Type B pancreatic cell (in vitro differentiated cells): ENCODE results near the gene TTLL10. TPM values are rescaled to one million over a fixed set of nuclear protein-coding genes. Genes with fewer than 3 reads are reported as not detected.

Experiments used
- DNase-seq: peaks from one replicate; pipeline ENCODE4 v3.0.0; 2021; ENCODE audit warnings: mixed read lengths; ENCODE audit not compliant: unreplicated experiment; ENCODE audit errors: extremely low spot score
- H3K27ac Mint-ChIP-seq: 2 replicates; pipeline ENCODE4 v1.8.0; 2021; ENCODE audit warnings: mild to moderate bottlenecking, mixed read lengths
- H3K27me3 Mint-ChIP-seq: 2 replicates; pipeline ENCODE4 v1.8.0; 2021; ENCODE audit warnings: mixed read lengths
- H3K36me3 Mint-ChIP-seq: 2 replicates; pipeline ENCODE4 v1.8.0; 2021; ENCODE audit warnings: mixed read lengths
- H3K4me1 Mint-ChIP-seq: one replicate; pipeline ENCODE4 v1.8.0; 2021; ENCODE audit warnings: mixed read lengths; ENCODE audit not compliant: unreplicated experiment
- H3K4me3 Mint-ChIP-seq: 2 replicates; pipeline ENCODE4 v1.8.0; 2021; ENCODE audit warnings: mild to moderate bottlenecking, mixed read lengths
- H3K9me3 Mint-ChIP-seq: 2 replicates; pipeline ENCODE4 v1.8.0; 2021; ENCODE audit warnings: mixed read lengths
- CTCF ChIP-seq: fragments of 200-600 bp; sonication (generic); conservative IDR thresholded peaks from 2 replicates; pipeline ENCODE4 v1.5.0; 2021; ENCODE audit warnings: antibody characterized with exemption, mild to moderate bottlenecking
- total RNA-seq: library from RNA; stranded (reverse); gene quantifications from 2 replicates; pipeline ENCODE4 v1.2.1, GENCODE V29; 2021; ENCODE audit warnings: low replicate concordance

The TTLL10 gene
- total RNA-seq, 1 donor from 2014 or later: 1.4 TPM

GRCh38 chr1:1200876-1201810 is 27.5 kb downstream of the TTLL10 start:
- no peak overlapping the region for H3K27ac Mint-ChIP-seq
- peak overlapping the region; percentile 63 for H3K4me3 Mint-ChIP-seq
- H3K36me3 Mint-ChIP-seq: no peaks in the 10 kb centered on the region
- H3K9me3 Mint-ChIP-seq: no peaks in the 10 kb centered on the region
- no peaks in the 10 kb centered on the region for H3K27me3 Mint-ChIP-seq
- DNase-seq: no peak
- TF ChIP-seq CTCF: no peak
- no peaks in the 10 kb centered on the region for H3K4me1 Mint-ChIP-seq

- Mint-ChIP-seq H3K27ac (no peak overlapping the region), H3K4me1 (no peaks in the 10 kb centered on the region), H3K4me3 (no peak overlapping the region), H3K36me3 (no peaks in the 10 kb centered on the region), H3K9me3 (no peaks in the 10 kb centered on the region), H3K27me3 (peaks cover 5% of the 10 kb centered on the region)
- no peak for TF ChIP-seq CTCF
- no peak for DNase-seq
Observed at GRCh38 chr1:1202831-1203560, 29.3 kb downstream of the TTLL10 start.

GRCh38 chr1:1203561-1204424 is 30.1 kb downstream of the TTLL10 start:
- no peak for TF ChIP-seq CTCF
- Mint-ChIP-seq H3K27ac (no peak overlapping the region), H3K9me3 (no peaks in the 10 kb centered on the region), H3K36me3 (no peaks in the 10 kb centered on the region), H3K4me1 (no peaks in the 10 kb centered on the region), H3K4me3 (no peak overlapping the region), H3K27me3 (peaks cover 5% of the 10 kb centered on the region)
- DNase-seq: no peak

DNA sequence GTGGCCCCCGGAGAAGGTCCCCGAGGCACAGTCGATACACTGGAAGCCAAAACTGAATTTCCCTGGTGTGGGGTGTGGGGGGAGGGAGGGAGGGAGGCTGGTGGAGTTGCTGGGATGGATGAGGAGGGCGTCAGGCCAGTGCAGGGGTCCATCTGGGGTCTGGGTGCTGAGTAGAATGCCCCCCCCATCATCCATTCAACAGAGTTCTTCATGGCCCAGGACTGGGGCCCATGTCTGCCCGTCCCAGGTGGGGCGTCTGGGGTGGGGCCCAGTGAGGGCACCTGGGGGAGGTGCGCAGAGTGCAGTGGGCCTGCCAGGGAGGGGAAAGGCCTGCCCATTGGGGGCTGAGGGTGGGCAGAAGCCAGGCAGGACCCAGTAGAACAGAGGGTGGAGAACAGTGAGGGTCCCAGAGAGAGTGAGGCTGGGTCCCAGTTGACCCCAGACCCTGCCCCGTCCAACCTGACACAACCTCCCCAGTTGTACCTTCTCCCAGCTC is 30.8 kb downstream of the TTLL10 start:
- Mint-ChIP-seq H3K36me3 (no peaks in the 10 kb centered on the region), H3K4me3 (no peak overlapping the region), H3K4me1 (no peaks in the 10 kb centered on the region), H3K27ac (no peak overlapping the region), H3K9me3 (no peaks in the 10 kb centered on the region), H3K27me3 (peaks cover 5% of the 10 kb centered on the region)
- TF ChIP-seq CTCF: no peak
- DNase-seq: no peak

DNA sequence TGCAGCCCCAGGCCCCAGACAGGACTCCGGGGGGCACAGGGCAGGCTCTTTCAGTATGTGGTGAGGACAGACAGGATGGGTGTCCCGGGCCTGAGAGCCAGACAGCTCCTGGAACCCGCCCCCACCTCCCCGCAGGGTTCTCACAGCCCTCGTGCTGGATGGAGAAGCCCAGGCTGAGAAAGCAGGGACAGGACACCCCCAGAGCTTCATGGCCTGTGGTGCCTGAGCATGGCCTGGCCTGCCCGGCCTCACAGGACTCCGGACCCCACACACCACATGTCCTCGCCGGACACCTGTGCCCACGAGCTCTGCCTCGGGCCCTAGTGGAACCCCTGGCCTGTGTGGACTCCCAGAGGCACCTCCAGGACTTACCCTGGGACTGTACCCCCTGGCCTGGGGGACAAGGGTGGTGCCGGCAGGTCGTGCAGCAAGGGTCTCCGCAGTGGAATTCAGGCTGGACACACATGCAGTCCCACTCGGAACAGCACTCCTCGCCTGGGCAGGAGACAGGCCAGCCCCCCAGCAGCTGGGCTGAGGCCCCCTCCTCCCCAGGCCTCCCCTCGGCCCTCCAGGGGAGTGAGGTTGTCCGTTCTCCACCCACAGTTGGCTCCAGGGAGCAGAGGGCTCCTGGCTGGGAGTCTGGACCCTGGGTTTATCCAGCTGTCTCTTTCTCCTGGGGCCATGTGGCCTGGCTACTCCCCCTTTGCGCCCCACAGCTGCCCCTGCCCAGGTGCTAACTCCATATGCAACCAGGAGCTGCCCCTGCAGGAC is 31.5 kb downstream of the TTLL10 start:
- H3K4me3 Mint-ChIP-seq: no peak overlapping the region
- no peaks in the 10 kb centered on the region for H3K9me3 Mint-ChIP-seq
- no peak for TF ChIP-seq CTCF
- no peaks in the 10 kb centered on the region for H3K36me3 Mint-ChIP-seq
- H3K27me3 Mint-ChIP-seq: peaks cover 5% of the 10 kb centered on the region
- DNase-seq: no peak
- H3K27ac Mint-ChIP-seq: no peak overlapping the region
- H3K4me1 Mint-ChIP-seq: no peaks in the 10 kb centered on the region
